GM20431 (cell line): Measurements from ENCODE around the gene ACER1.
"Not testable (repeated sequence)": the region's sequence is repeated elsewhere in the genome, so short reads cannot be mapped to it uniquely, and the experiment has no call there.

Experiments used
- in situ Hi-C: fragments of 300-500 bp; cut with MseI, MboI; formaldehyde crosslinking; loops from one replicate; pipeline ENCODE4 v1.15.0; 2020; ENCODE audit warnings: low sequenced_read_pairs; ENCODE audit not compliant: unreplicated experiment

Gene ACER1

DNA sequence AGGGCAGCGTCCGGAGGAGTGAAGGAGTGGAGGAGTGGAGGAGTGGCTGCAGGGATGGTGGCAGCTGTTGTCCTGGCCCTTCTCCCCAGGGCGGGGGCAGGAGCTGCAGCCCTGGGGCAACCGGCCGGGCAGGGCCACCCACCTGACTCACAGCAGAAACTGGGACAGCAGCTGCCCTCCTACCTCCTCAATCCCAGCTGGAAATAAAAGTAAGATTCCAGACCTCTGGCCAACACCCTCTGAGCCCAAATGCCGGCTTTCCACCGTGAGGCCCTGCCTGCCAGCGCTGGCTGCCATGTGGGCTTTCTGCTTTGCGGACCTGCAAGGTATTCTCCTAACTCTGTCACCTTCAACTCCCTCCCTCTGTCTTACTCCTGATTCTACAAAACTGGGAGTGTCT lies 24.6 kb upstream of the ACER1 start:
- in situ Hi-C loops: no loop called here

DNA sequence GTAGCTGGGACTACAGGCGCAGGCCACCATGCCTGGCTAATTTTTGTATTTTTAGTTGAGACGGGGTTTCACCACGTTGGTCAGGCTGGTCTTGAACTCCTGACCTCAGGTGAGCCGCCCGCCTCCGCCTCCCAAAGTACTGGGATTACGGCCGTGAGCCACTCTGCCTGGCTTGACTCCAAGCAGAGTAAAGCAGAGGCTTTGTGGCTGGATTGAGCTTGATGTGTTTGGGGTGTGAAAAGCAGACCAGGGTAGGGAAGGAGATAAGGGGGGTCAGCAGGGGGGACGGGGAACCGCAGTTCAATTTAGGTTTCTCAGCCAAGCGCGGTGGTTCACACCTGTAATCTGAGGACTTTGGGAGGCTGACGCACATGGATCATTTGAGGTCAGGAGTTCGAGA lies 23.8 kb upstream of the ACER1 start:
- in situ Hi-C loops: no loop called here

DNA sequence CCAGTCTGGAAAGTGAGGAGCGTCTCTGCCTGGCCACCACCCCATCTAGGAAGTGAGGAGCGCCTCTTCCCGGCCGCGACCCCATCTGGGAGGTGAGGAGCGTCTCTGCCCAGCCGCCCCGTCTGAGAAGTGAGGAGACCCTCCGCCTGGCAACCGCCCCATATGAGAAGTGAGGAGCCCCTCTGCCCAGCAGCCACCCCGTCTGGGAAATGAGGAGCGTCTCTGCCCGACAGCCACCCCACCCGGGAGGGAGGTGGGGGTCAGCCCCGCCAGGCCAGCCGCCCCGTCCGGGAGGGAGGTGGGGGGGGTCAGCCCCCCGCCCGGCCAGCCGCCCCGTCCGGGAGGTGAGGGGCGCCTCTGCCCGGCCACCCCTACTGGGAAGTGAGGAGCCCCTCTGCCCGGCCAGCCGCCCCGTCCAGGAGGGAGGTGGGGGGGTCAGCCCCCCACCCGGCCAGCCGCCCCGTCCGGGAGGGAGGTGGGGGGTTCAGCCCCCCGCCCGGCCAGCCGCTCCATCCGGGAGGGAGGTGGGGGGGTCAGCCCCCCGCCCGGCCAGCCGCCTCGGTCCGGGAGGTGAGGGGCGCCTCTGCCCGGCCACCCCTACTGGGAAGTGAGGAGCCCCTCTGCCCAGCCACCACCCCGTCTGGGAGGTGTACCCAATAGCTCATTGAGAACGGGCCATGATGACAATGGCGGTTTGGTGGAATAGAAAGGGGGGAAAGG lies 22.1 kb upstream of the ACER1 start:
- in situ Hi-C loops: not testable (repeated sequence)

DNA sequence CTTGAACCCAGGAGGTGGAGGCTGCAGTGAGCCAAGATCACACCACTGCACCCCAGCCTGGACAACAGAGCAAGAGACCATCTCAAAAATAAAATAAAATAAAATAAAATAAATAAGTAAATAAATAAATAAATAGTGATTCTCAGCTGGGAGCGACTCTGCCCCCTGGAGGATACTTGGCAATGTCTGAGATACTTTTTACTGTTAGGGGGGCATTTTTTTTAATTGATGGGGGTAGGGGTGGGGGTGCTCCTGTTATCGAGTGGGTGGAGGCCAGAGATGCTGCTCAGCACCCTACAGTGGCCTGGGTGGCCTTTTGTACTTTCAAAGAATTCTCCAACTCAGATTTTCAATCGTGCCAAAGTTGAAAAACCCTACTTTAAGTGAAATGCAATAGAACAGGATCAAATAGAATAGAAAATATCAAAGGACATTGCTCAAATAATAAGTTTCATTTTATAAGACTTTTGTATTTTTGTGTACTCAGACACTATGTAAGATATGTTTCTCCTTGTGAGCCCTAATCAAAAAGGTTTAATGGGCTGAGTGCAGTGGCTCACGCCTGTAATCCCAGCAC lies 20.8 kb upstream of the ACER1 start:
- in situ Hi-C loops: no loop called here

DNA sequence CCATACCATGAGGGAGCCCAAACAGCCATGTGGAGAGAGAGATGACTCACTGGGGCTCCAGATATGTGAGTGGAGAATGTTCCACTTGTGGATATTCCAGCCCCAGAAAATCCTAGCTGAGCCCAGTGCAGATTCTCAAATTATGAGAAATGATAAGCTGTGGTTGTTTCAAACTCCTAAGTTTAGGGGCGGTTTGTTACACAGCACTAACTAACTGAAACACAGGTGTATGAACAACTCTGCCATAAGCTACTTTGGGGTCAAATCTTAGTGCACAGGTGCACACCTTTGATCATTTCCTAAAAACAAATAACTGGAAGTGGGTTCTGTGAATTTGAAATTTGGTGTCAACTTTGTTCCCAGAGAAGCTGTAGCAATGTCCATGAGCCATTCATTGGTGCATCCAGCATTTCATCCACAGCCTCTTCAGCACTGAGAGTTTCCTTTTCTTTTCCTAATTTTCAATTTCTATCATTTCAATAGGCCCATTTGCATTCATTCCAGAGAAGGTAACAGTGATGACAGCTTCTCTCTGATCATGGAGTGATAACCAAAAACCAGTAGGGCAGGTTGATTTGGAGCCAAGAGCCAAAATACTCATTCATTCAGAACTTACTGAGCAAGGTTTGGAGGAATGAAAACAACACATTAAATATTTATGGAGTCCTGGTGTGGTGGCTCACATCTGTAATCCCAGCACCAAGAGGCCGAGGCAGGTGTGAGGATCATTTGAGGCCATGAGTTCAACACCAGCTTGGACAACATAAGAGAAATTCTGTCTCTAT lies 19.2 kb upstream of the ACER1 start:
- in situ Hi-C loops: no loop called here

DNA sequence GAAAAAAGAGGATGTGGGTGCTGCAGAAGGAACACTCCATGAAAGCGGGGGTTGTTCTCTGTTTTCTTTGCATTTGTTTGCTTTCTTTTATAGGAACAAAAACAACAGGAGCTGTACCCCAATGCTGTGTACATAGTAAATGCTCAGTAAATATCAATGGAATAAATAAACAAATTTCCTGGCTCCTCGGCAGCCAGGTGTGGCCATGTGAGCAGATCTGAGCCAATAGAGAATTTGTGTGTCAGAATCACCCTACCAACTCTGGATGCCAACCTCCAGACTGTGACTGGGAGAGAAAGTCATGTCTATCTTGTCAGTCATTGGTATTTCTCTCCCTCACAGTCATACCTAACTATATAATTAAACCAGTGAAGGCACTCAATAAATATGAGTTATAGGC lies 17.3 kb upstream of the ACER1 start:
- in situ Hi-C loops: no loop called here

DNA sequence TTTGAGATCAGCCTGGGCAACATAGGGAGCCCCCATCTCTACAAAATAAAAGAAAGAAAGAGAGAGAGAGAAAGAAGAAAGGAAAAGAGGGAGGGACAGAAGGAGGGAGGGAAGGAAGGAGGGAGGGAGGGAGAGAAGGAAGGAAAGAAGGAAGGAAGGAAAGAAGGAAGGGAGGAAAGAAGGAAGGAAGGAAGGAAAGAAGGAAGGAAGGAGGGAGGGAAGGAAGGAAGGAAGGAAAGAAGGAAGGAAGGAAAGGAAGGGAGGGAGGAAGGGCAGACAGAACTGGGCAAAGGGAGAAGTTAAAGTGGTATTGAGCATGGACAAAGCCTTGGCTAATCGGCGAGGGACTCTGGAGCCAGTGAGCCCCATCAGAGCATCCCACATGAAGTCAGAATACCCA lies 15.9 kb upstream of the ACER1 start:
- in situ Hi-C loops: not testable (repeated sequence)

DNA sequence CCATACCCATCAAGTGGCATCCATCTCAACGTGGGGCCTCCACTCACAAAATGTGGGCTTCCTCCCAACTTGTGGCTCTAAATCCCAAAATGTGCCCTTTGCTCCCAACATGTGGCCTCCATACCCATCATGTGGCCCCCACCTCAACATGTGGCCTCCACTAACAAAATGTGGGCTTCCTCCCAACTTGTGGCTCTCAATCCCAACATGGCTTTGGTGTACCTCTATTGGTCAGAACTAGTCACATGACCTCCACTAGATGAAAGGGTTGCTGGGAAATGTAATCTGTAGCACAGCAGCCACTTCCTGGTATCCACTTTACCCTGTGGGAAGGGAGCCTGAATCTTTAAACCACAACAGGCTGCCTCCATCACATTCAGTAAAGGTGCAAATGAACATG lies 10.1 kb upstream of the ACER1 start:
- in situ Hi-C loops: no loop called here

DNA sequence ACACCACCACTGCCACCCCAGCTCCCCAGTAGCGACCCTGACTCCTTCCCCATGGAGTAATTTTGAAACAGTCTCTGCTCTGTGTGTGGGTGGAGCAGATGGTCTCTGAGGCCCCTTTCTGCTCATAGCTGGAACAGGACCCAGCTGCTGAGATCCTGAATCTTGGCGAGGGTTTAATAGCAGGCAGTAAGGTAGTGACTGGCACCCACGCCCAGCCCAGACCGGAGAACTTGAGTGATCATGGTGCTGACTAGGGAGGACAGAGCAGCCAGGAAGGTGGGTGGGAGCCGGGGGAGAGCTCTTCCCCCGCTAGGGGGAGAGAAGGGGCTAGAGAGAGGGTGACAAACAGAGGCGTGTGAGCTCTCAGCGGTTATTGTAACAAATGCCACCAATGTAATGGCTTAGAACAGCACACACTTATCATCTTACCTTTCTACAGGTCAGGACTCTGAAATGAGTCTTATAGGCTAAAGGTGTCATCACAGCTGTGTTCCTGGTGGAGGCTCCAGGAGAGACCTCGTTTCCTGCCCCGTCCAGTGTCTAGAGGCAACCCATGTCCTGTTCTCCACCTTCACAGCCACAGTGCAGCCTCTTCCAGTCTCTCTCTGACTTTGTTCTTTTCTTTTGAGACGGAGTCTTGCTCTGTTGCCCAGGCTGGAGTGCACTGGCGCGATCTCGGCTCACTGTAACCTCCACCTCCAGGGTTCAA lies 7.2 kb upstream of the ACER1 start:
- in situ Hi-C loops: no loop called here

DNA sequence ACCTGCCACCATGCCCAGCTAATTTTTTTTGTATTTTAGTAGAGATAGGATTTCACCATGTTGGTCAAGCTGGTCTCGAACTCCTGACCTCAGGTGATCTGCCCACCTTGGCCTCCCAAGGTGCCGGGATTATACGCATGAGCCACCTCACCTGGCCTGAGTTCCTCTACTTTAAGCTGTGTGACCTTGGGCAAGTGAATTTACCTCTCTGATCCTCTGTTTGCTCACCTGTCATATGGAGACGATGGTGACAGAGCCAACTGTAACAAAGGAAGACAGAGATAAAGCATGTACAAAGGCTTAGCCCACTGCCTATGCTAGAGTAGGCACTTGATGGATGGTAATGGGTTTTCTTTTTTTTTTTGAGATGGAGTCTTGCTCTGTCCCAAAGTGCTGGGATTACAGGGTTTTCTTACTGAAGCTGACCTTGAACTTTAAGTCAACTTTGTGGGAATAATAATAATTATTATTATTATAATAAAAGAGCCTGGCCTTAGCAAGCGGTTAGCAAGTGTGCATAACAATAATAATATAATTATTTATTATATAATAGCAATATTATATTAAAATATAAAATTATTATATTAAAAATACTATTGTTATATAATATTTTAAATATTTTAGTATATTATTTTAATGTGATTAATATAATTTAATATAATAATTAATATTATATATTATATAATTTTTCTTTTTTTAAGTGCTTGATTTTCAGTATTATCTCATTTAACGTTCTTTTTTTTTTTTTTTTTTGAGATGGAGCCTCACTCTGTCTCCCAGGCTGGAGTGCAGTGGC lies 1.3 kb upstream of the ACER1 start:
- in situ Hi-C loops: no loop called here

DNA sequence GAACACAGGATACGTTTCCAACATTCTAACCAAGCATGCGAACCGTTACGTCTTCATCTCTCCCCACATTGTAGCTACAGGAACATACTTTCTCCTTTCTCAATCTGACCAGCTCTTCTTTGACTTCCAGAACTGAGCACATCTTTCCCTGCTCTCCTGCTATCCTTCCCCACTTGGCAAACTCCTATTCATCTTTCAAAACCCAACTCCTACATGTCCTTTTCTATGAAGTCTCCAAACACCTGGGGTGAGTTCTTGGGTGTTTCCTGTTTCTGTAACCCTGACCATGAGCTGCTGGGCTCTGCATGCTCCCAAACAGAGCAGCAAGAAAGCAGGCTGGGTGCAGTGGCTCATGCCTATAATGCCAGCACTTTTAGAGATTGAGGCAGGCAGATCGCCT lies 6.6 kb downstream of the ACER1 start:
- in situ Hi-C loops: no loop called here

DNA sequence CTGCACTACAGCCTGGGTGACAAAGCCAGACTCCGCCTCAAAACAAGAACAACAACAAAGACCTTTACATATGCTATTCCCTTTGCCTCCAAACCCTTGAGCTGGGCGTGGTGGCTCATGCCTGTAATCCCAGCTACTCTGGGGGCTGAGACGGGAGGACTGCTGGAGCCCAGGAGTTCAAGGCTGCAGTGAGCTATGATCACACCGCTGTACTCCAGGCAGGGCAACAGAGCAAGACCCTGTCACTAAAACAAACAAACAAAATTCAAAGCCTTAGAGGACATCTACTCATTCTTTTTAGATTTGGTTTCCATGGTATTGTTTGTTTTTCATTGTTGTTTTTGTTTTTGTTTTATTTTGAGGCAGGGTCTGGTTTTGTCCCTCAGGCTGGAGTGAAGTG lies 7.8 kb downstream of the ACER1 start:
- in situ Hi-C loops: no loop called here

DNA sequence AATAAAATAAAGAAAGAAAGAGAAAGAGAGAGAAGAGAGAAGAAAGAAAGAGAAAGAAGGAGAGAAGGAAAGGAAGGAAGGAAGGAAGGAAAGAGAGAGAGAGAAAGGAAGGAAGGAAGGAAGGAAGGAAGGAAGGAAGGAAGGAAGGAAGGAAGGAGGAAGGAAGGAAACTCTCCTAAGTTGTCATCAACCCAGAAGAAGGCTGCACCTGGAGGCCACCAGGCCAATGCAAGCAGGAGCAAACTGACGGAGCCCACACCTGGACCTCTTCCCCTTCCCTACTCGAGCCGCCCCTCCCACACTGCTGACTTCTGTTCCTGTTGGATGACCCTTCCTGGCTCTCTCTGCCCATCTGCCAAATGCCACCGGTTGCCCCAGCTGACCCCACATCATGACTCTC lies 8.7 kb downstream of the ACER1 start:
- in situ Hi-C loops: no loop called here

DNA sequence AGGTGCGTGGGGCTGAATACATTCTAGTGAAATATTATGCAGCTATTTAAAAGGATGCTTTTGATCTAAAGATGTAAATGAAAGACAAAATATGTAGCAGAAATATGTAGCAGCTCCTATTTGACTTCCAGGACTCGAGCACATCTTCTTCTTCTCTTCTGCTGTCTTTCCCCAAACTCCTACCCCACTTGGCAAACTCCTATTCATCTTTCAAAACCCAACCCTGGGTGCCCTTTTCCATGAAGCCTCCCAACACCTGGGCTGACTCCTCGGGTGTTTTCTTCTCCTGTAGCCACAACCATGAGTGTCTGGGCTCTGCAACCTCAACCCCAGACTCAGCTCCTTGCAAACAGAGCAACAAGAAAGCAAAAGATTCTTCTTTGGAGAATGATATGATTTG lies 11.1 kb downstream of the ACER1 start:
- in situ Hi-C loops: no loop called here

DNA sequence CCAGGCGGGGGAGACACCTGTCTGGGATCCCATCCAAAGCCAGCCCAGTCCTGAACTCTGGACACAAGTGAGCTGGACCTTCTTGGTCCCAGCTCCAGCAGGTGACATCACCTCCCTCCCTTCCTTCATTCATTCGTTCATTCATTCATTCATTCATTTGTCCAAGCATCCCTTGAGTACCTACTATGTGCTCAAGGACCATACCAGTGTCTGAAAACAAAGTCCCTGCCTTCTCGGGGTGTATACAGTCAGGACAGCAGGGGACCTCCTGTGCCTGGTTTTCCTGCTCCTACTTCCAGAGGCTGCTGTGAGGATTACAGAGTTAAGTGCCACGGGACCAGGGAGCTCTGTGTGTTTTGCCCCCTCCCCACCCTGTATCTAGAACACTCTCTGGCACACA lies 14.0 kb downstream of the ACER1 start:
- in situ Hi-C loops: no loop called here

DNA sequence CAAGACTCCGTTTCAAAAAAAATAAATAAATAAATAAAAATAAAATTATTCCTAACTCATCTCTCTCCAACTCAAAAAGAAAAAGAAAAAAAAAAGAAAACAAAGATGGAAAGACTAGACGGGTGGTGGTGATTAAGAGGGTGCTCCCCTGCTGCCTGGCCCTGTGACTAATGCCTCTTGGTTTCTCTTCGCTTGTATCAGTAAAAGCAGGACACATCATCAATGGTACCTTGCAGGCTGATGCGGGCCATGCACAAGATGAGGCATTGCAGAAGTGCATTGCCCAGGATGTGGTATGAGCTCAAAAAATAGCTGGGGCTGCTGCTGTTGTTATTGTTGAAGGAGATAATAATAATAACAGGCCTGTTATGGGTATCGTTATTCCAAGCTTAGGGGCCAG lies 14.6 kb downstream of the ACER1 start:
- in situ Hi-C loops: no loop called here

DNA sequence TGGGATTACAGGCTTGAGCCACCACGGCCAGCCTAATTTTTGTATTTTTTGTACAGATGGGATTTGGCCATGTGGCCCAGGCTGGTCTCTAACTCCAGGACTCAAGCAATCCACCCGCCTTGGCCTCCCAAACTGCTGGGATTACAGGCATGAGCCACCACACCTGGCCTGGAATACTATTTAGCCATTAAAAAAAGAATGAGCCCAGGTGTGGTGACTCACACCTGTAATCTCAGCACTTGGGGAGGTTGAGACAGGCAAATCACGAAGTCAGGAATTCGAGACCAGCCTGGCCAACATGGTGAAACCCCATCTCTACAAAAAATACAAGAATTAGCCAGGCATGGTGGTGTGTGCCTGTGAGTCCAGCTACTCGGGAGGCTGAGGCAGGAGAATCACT lies 17.8 kb downstream of the ACER1 start:
- in situ Hi-C loops: not testable (repeated sequence)

DNA sequence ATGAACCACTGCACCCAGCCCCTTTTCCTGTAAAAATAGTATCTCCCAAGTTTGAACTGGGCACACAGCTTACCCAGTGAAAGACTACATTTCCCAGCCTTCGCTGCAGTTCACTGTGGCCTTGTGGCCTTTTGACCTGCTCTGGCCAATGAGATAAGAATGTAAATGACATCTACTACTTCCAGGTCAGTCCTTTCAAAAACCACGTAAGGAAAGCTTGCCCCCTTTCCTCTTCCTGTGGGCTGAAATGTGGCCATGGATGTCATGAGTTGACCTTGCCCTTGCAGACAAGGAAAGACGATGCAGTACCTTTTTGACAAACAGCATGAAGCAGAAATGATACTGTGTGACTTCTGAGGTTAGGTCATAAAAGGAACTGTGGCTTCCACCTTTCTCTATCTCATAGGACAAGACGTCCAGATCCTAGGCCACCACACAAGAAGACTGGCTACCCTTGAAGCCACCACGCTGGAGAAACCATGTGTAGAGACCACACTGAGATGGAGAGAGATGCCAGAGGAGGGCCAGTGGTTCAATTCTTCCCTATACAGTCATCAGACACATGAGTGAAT lies 19.9 kb downstream of the ACER1 start:
- in situ Hi-C loops: no loop called here

DNA sequence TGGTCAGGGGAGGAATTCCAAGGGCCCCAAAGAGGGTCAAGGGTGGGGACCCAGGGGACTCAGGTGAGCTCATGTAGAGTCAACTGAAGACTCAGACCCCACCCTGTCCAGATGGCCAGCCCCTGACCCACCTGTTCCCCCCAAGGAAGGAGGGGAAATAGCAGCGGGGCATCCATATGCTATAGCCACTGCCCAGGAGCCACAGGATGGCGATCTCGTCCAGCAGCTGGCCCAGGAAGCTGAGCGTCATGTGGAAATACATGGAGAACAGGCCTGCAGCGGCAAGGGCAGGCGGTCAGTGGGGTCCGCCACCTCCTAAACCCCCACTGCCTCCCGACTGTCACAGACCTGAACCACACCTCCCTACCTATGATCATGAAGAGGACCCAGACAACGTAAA lies 21.4 kb downstream of the ACER1 start:
- in situ Hi-C loops: no loop called here

DNA sequence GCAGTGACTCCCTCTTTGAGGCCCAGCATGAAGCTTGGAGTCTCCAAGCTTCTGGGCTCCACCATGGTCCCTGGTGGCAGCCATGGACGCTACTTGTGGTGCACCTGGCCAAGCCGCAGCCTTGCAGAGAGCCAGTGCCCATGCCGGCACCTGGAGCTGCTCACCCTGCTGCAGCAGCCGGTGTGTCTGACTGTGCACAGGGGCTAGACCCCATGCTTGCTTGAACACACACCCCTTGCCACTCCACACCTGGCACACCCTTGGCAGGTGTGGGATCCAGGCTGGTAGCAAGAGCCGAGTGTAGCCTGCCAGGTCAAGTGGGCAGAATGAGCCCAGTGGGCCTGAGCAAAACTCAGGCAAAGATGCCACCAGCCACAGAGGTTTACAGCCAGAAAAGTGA lies 35.0 kb downstream of the ACER1 start:
- in situ Hi-C loops: no loop called here
